Activated CD8-positive, alpha-beta memory T cell treated with anti-CD3 and anti-CD28 coated beads for 24 hours (primary cell): ENCODE results near the gene PIP4K2A.
"Not testable (repeated sequence)": the region's sequence is repeated elsewhere in the genome, so short reads cannot be mapped to it uniquely, and the experiment has no call there.

Experiments
- DNase-seq: peaks from one replicate; pipeline ENCODE4 v3.0.0-alpha.2; 2020

Gene PIP4K2A

GRCh38 chr10:22545643-22546042 lies 168.7 kb downstream of the PIP4K2A start:
- no peak for DNase-seq

- no peak for DNase-seq
These were observed 169.9 kb downstream of the PIP4K2A start for GRCh38 chr10:22544325-22545068.

DNA sequence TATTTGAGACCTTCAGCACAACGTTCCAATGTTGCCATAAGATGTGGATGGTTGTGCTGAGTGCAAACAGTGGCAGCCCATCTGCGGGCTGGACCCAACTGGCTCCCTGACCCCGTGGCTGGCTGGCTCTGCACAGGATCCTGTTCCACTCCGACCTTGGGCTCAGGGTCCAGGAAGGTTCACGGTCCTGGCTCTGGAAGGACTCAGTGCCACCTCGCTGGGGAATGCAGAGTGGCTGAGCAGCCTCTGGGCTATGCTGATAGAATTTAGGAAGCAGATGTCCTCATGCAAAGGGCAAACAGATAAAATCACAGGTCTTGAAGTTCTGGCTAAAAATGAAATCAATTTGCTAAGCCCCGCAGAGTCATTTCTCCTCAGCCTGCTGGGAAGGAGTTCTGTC lies 171.6 kb downstream of the PIP4K2A start:
- DNase-seq: no peak

DNA sequence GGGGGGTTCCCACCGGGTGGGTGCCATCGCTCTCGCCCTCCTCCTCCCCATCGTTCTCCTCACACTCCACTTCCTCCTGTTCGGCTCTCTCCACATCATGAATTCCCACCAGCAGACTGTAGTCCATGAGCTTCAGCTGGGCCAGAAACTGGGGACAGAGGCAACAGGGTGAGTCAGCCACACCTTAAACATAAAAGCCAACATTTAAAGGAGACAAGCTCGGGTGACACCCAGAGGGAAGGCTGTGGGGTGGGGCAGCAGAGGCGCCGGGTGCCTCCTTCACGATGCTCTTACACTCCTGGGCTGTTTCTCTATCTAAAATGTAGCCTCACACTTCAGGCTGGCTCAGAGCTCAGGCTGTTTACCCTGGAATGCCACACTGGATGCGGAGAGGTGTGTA lies 172.5 kb downstream of the PIP4K2A start:
- no peak for DNase-seq

GRCh38 chr10:22539579-22540298 lies 174.6 kb downstream of the PIP4K2A start:
- no peak for DNase-seq

DNA sequence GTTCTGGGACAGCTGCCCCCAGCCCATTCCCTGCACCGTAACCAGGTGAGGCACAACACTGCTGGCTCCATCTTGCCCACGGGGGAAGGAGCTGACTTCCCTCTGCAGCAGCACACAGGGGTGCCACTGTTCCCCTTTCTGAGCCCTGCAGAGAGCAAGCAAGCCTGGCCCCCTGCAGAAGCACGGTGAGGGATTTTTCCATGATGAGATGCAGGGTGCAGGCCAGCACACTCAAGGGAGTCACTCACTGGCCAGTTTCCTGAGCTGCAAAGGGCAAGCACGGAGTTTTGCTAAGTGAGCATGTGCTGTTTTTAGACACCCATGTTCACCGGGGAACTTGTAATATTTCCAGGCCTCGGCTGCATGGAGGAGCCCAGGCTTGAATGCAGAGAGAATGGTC lies 176.6 kb downstream of the PIP4K2A start:
- no peak for DNase-seq

DNA sequence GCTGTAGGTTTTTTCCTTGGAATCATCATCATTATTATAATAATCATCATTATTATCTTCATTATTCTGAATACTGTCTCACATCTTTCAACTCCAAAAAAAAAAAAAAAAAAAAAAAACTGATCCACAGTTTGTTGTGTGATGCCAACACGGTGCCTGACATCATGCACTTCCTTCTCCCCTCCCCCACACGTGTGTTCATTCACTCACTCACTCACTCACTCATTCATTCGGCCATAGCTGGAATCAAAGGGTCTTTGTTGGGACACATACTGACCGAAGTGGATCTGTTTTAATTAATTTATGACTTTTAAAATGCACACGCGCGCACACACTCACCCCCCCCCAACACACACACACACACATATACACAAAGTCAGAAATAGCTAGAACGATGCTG lies 177.8 kb downstream of the PIP4K2A start:
- DNase-seq: no peak

- no peak for DNase-seq
These were observed 179.4 kb downstream of the PIP4K2A start for GRCh38 chr10:22534849-22535604.

DNA sequence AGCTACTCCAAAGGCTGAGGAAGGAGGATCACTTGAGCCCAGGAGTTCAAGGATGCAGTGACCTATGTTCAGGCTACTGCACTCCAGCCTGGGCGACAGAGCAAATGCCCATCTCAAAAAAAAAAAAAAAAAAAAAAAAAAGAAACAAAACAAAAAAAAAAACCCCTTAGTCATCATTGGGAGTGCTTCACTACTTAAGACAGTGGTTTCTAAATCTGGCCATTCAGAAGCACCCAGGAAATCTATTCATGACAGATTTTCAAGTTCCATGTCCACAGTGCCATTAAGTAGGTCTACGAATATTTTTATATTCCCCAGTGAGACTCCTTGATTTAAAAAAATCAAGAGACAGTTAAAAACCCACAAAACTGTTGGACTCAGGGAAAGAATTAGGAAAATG lies 182.9 kb downstream of the PIP4K2A start:
- no peak for DNase-seq

DNA sequence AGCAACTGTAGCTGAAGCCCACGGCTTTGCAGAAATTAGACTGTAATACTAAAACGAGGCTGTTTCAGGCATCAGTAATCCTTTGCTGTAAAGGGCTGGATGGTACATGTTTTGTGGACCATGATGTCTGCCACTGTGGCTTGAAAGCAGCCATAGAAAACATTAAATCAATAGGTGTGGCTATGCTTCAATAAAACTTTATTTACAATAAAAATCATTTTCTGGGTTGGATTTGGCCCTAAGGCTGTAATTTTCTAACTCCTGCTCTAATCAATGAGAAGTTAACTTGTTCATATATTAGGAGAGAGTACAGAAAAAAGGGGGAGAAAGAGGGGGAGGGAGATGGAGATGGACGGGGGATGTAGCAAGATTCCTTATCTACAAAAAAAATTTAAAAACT lies 183.4 kb downstream of the PIP4K2A start:
- DNase-seq: no peak

- no peak for DNase-seq
These were observed 186.9 kb downstream of the PIP4K2A start for GRCh38 chr10:22527520-22527919.

DNA sequence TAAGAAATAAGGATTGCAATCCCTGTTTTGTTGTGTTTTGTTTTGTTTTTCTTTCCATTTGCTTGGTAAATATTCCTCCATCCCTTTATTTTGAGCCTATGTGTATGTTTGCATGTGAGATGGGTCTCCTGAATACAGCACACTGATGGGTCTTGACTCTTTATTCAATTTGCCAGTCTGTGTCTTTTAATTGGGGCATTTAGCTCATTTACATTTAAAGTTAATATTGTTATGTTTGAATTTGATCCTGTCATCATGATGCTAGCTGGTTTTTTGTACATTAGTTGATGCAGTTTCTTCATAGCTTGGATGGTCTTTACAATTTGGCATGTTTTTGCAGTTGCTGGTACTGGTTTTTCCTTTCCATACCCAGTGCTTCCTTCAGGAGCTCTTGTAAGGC lies 190.0 kb downstream of the PIP4K2A start:
- not testable (repeated sequence) for DNase-seq

DNA sequence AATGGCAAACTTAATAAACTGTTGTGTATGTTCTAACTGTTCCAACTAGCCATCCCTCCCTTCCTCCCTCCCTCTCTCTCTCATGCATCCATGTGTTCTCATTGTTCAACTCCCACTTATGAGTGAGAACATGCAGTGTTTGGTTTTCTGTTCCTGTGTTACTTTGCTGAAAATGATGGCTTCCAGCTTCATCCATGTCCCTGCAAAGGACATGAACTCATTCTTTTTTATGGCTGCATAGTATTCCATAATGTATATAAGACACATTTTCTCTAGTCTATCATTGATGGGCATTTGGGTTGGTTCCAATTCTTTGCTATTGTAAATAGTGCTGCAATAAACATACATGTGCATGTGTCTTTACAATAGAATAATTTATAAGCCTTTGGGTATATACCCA lies 193.7 kb downstream of the PIP4K2A start:
- not testable (repeated sequence) for DNase-seq

- no peak for DNase-seq
These were observed 196.1 kb downstream of the PIP4K2A start for GRCh38 chr10:22518167-22518724.

GRCh38 chr10:22515009-22515408 lies 199.4 kb downstream of the PIP4K2A start:
- no peak for DNase-seq

DNA sequence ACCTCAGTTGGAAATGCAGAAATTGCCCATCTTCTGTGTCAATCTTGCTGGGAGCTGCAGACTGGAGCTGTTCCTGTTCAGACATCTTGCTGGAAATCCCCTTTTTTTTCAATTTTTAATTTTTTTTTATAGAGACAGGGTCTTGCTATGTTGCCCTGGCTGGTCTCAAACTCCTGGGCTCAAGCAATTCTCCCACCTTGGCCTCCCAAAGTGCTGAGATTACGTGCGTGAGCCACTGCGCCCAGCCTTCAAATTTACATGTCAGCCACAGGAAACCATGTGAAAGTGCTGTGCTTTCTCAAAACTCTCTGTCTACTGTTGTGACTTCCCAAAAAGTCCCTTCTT lies 200.0 kb downstream of the PIP4K2A start:
- not testable (repeated sequence) for DNase-seq

DNA sequence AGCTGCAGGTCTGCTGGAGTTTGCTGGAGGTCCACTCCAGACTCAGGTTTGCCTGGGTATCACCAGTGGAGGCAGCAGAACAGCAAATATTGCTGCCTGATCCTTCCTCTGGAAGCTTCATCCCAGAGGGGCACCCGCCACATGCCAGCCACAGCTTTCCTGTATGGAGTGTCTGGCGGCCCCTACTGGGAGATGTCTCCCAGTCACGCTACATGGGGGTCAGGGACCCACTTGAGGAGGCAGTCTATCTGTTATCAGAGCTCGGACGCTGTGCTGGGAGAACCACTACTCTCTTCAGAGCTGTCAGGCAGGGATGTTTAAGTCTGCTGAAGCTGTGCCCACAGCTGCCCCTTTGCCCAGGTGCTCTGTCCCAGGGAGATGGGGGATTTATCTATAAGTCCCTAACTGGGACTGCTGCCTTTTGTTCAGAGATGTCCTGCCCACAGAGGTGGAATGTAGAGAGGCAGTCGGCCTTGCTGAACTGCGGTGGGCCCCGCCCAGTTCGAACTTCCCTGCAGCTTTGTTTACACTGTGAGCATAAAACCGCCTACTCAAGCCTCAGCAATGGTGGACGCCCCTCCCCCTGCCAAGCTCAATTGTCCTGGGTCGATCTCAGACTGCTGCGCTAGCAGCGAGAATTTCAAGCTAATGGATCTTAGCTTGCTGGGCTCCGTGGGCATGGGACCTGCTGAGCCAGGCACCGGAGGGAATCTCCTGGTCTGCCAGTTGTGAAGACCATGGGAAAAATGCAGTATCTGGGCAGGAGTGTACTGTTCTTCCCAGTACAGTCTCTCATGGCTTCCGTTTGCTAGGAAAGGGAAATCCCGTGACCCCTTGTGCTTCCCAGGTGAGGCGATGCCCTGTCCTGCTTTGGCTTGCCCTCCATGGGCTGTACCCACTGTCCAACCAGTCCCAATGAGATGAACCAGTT lies 200.6 kb downstream of the PIP4K2A start:
- DNase-seq: not testable (repeated sequence)

DNA sequence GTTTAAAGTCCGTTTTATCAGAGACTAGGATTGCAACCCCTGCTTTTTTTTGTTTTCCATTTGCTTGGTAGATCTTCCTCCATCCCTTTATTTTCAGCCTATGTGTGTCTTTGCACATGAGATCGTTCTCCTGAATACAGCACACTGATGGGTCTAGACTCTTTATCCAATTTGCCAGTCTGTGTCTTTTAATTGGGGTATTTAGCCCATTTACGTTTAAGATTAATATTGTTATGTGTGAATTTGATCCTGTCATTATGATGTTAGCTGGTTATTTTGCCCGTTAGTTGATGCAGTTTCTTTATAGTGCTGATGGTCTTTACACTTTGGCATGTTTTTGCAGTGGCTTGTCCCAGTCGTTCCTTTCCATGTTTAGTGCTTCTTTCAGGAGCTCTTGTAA lies 202.4 kb downstream of the PIP4K2A start:
- DNase-seq: not testable (repeated sequence)

- DNase-seq: not testable (repeated sequence)
These were observed 206.2 kb downstream of the PIP4K2A start for GRCh38 chr10:22508214-22508613.

GRCh38 chr10:22505911-22506685 lies 208.3 kb downstream of the PIP4K2A start:
- DNase-seq: peak; percentile 75

- no peak for DNase-seq
These were observed 209.6 kb downstream of the PIP4K2A start for GRCh38 chr10:22504766-22505165.
